ENCODE measurements around the gene LMO3. TPM values are rescaled to one million over a fixed set of nuclear protein-coding genes. Genes with fewer than 3 reads are reported as not detected.

Gene LMO3
- 2.6 TPM for total RNA-seq
- long read RNA-seq, result 0 reads

DNA sequence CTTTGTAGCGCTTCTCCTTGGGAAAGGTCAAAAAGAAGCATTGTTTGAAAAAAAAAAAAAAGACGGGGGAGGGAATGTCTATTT is at the start of gene LMO3:
Gene LMO3 (minus strand): TSS at position 46 of the 84 bp plus-strand sequence. CDS start 5,302 bp downstream, outside the sequence.
- intact Hi-C loops (cut with micrococcal nuclease), result no loop called here
- DNase-seq (no peak), ATAC-seq (no peak)

DNA sequence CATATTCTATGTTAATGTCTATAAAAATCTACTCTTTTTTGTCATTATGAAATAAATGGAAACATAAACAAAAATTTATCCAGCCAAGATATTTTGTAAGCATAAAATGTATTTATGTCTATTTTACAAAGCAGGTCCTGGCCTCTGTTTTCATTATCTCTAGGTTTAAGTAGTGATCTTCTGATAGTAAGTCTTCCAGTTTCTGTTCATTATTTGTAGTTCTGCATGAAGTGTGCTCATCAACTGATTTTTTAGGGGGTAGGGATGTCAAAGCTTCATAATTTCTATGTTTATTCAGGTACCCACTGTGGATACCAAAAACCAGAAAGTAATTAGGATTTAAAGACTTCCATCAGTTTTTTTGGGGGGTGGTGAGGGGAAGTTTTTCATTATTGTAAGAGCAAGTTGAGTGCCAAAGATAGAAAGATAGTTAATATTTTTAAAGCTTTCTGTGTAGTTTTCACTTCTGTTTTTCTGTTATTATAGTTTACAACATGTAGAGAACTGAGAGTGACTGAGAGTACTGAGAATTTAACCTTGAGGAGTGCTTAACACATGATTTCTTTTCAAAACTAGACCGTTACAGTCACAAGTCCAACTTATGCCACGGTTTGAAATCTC is 30.6 kb upstream of the LMO3 start:
- no peak for ATAC-seq
- intact Hi-C loops (cut with micrococcal nuclease), result no loop called here
- no peak for DNase-seq

DNA sequence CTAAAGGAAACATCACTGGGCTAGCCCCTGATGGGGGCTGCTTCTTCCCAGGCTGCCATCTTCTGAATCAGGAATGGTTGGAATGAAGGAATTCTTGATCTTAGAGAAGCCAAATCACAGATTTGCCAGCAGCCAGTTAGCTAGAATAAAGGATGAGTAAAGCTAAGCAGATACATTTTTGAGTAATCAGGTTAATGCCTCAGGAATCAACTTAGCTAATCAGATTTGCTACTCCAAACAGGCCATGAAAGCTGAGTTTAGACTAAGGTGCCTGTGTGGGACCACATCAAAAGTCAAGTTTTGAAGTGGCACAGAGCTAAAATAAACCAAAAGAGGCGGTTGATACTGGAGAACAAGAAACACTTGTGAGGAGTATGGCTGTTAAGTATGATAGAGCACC is 28.8 kb upstream of the LMO3 start:
- ATAC-seq, result no peak

GRCh38 chr12:16626991-16627390 is 21.0 kb upstream of the LMO3 start:
- ATAC-seq (no peak), DNase-seq (no peak)
- intact Hi-C loops (cut with micrococcal nuclease), result no loop called here

More for the DNA sequence above, 28.8 kb upstream of the LMO3 start:
- DNase-seq, result no peak
- intact Hi-C loops (cut with micrococcal nuclease), result no loop called here

DNA sequence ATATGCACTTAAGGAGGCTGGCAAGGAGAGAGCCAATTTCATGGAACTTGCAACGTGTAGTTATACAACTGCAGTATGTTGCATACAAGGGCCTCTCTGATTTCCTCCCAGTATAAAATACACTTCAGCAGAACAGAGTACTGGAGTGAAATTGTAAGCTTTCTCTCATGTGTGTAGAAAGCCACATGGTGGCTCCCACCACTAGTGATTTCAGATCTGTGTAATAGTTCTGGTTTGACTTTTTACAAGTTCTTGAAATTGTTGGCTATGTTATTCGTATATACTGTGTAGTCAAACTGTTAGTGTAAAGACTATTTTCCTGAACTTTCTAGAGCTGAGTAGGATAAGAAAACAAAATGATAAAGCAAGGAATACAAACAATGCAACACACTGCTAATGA is 16.4 kb upstream of the LMO3 start:
- intact Hi-C loops (cut with micrococcal nuclease), result no loop called here
- no peak for ATAC-seq
- no peak for DNase-seq

- intact Hi-C loops (cut with micrococcal nuclease), result no loop called here
- ATAC-seq (no peak), DNase-seq (no peak)
These were observed 13.6 kb upstream of the LMO3 start for GRCh38 chr12:16619537-16619936.

DNA sequence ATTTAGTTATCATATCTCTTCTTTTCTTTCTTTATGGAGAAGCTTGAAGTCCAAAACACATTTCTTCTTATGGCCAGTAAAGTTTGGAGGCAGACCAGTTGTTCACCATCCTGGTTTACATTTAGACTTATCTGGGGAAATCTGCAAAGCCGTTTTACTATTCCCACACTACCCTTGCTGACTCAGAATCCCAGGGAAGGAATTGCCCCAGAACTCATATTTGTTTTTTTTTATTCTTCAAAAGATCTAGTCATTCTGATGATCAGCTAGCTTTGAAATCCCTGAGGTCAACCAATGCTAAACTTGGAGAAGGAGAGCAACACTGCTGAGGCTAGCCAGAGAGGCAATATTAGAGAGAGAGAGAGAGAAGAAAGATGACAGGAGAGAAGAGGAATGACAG is 12.3 kb upstream of the LMO3 start:
- ATAC-seq, result no peak
- intact Hi-C loops (cut with micrococcal nuclease), result no loop called here
- DNase-seq, result no peak

DNA sequence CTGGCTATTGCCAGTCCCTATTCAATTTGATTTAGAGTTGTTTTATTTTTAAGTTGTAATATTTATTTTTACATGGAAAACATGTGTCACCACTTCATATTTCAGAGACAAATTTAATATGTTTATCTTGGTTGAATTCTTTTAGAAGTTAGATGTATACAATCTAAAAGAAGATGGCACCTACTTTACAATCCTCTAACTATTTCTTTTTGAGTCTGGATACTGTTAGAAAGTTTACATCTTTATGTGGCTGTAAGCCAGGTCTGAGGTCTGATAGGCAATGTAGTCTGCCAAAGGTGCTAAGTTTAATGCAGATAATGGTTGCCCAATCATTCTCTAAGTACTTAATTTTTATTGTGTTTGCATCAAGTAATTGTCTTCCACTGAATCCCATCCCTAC is 7.2 kb upstream of the LMO3 start:
- no peak for ATAC-seq
- DNase-seq, result no peak
- intact Hi-C loops (cut with micrococcal nuclease), result no loop called here

- ATAC-seq, result no peak
- DNase-seq, result no peak
- intact Hi-C loops (cut with micrococcal nuclease), result no loop called here
These were observed 6.7 kb upstream of the LMO3 start for GRCh38 chr12:16612647-16613046.

DNA sequence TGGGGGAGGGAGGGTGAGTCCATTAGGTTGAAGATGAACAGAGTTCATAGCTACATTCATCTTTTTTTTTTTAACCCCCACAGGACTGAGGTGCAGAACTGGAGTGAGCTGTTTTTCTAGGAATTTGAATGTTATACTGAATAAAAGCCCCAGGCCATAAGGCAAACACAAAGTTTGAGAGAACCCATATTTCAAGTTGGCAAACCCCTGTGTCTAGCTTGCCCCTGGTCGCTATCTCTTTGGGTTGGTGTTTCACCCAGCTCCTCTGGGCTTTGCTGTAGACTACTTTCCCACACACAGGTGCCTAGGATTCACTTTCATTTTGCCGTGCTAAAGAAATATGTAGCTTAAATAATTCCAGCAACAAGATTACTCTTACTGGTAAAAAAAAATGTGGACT is 5.2 kb upstream of the LMO3 start:
- ATAC-seq, result no peak
- intact Hi-C loops (cut with micrococcal nuclease), result no loop called here
- DNase-seq, result no peak

GRCh38 chr12:16610743-16611142 is 4.8 kb upstream of the LMO3 start:
- intact Hi-C loops (cut with micrococcal nuclease), result no loop called here
- ATAC-seq (no peak), DNase-seq (no peak)

GRCh38 chr12:16610001-16610585 is 4.1 kb upstream of the LMO3 start:
- no peak for ATAC-seq
- intact Hi-C loops (cut with micrococcal nuclease), result no loop called here
- no peak for DNase-seq

DNA sequence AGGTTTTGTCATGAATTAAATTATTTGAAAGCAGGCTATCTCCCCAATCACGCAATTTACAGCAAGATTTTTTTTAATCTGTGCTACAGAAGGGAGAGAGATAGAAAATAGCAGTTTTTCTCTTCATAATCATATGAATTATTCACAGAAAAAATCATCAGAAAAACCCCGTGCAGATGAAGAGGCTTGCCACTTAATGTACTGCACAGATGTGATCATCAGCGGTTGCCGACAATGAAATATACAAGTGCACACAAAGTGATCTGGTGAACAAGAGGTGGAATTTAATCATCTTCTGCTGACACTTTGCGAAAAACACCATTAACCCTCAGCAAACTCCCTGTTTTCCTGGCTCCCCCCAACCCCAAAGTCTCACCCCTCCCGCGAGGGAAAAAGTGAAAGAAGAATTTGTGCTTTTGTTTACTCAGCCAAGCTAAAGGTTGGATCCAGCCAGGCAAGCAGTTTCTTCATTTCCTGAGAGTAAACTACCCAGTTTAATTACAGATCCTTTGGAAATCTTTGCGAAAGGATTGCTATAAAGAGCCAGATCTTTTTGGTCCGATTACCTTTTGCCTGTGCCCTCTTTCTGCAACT is 3.1 kb upstream of the LMO3 start:
- ATAC-seq, result no peak
- intact Hi-C loops (cut with micrococcal nuclease), result no loop called here

DNA sequence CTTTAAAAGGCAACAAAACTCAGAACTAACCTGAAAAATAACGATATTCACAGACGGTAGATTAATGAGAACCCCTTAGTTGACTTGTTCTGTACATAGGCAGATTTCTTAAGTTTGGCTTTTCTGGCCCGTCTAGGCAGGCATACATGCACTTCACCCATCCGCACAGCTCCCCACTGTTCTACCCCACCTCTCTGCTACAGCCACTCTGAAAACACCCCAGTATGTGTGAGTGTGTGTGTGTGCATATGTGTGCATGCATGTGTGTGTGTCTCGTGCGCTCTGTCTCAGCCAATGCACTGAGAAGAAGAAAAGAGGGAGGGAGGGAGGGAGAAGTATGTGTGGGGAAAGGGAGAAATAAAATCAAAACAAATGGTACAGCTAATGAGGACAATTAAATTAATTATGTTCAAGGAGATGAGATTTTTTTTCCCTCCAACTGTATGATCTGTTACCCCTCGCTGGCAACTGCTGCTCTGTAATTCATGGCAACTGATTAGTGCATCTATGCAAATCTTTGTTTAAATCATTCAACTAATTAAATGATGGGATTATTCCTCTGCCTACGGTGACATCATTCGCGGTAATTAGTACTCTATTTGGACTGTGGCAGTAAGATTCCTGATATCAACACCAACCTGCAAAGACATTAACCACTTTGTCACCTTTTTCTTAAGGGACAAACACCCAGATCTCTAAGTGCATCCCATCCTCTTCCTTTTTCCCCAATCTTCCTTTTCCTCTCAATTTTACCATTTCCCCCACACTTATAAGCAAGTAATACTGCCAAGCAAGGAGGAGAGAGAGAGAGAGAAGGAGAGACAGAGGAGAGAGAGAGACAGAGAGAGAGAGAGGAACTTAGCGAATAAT is 2.2 kb upstream of the LMO3 start:
- ATAC-seq (no peak), DNase-seq (no peak)
- intact Hi-C loops (cut with micrococcal nuclease), result no loop called here

More for the DNA sequence above, 3.1 kb upstream of the LMO3 start:
- no peak for DNase-seq

DNA sequence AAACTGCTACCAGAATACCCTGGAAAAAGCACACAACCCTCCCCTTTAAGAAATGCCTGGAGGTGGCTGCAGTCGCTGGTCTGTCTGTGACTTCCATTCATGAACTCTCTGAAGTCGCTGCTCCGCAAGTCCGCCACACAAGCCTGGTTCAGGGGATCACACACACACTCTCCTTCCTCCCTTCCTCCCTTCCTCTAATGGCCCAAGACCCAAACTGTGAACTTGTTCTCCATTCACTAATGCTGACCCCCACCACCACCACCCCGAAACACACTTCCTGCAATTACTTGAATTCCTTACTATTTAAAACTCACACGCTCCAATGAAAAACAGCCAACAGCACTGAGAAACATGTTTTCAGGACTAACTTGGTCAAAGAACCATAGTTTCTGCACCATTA is 1.0 kb upstream of the LMO3 start:
- ATAC-seq, result peak; percentile 17
- DNase-seq, result peak; percentile 33
- intact Hi-C loops (cut with micrococcal nuclease), result no loop called here

DNA sequence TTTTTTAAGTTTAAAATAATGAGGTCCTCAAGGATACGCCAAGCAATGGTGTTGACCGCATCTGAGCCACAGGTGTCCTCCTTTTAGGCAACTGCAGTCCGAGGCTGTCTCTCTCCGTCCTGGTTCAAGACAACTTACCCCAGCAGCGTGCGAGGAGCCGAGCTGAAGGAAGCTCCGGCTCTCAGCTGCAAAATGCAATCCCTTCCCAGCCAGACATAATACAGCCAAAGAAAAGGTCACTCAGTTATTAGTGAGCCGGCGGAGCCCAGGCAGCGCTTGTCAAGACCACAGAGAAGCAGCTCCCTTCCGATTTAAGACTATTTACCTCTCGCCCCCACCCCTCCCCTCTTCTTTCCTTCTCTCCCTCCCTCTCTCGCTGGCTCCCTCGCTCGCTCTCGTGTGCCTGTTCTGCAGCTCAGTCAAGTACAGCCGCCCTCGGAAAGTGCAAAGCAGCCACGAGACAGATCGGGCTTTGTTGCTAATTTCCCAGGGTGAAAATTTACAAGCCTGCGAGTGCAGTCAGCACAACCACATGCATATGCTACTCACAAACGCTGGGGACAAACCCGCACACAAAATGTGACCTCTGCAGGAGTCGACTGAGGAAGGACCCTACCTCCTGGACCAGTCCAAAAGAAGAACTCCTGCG is 363 bp upstream of the LMO3 start:
- ATAC-seq (peak; percentile 72), DNase-seq (peak; percentile 48)

GRCh38 chr12:16605642-16606116 is 283 bp downstream of the LMO3 start:
- intact Hi-C loops (cut with micrococcal nuclease), result no loop called here
- peak; percentile 58 for ATAC-seq
- peak; percentile 36 for DNase-seq

More for the DNA sequence above, 363 bp upstream of the LMO3 start:
- intact Hi-C loops (cut with micrococcal nuclease), result no loop called here

GRCh38 chr12:16604596-16605252 is 1.2 kb downstream of the LMO3 start:
- ATAC-seq (peak; percentile 19), DNase-seq (no peak)
- intact Hi-C loops (cut with micrococcal nuclease), result no loop called here

GRCh38 chr12:16603916-16604575 is 1.9 kb downstream of the LMO3 start:
- ATAC-seq (no peak), DNase-seq (no peak)
- intact Hi-C loops (cut with micrococcal nuclease), result no loop called here

All from left ventricle myocardium superior (tissue), 1 donor.